Neutrophil (primary cell): Measurements from ENCODE around the gene GPR161.

Source experiments
- H3K27ac ChIP-seq: fragments of 200-600 bp; sonication (generic); 2 replicates; pipeline ENCODE4 v1.5.1; 2016; ENCODE audit warnings: mild to moderate bottlenecking, moderate library complexity
- H3K27me3 ChIP-seq: fragments of 200-600 bp; sonication (generic); 2 replicates; pipeline ENCODE4 v1.6.0; 2016; ENCODE audit warnings: mild to moderate bottlenecking
- H3K36me3 ChIP-seq: fragments of 200-600 bp; sonication (generic); 2 replicates; pipeline ENCODE4 v1.5.1; 2017
- H3K4me1 ChIP-seq, 2 experiments: fragments of 200-600 bp in 1 of 2; sonication (generic) in 1 of 2; 1 replicate in 1 of 2; 2 replicates in 1 of 2; pipeline versions ENCODE4 v1.5.1 to v1.6.1; 2013 to 2016; ENCODE audit warnings: low read depth in 1 of 2, low read length in 1 of 2, mild to moderate bottlenecking in 1 of 2, moderate library complexity in 1 of 2; ENCODE audit not compliant: control insufficient read depth in 1 of 2, insufficient read depth in 1 of 2
- H3K4me3 ChIP-seq, 2 experiments: fragments of 200-600 bp in 1 of 2; sonication (generic) in 1 of 2; 1 replicate in 1 of 2; 2 replicates in 1 of 2; pipeline ENCODE4 v1.5.1; 2013 to 2016; ENCODE audit warnings: low read depth in 1 of 2, low read length in 1 of 2, mild to moderate bottlenecking in 1 of 2, moderate library complexity in 1 of 2
- H3K9me3 ChIP-seq: fragments of 200-600 bp; sonication (generic); 2 replicates; pipeline ENCODE4 v1.5.1; 2016
- TF ChIP-seq, protein P1 (sequence below): fragments of 200-600 bp; sonication (generic); IDR thresholded peaks from 2 replicates; pipeline ENCODE4 v1.5.1; 2016; ENCODE audit warnings: antibody characterized with exemption

GPR161 gene

GRCh38 chr1:168098534-168099320 is 38.0 kb downstream of the GPR161 start:
- TF ChIP-seq, protein P1, sequence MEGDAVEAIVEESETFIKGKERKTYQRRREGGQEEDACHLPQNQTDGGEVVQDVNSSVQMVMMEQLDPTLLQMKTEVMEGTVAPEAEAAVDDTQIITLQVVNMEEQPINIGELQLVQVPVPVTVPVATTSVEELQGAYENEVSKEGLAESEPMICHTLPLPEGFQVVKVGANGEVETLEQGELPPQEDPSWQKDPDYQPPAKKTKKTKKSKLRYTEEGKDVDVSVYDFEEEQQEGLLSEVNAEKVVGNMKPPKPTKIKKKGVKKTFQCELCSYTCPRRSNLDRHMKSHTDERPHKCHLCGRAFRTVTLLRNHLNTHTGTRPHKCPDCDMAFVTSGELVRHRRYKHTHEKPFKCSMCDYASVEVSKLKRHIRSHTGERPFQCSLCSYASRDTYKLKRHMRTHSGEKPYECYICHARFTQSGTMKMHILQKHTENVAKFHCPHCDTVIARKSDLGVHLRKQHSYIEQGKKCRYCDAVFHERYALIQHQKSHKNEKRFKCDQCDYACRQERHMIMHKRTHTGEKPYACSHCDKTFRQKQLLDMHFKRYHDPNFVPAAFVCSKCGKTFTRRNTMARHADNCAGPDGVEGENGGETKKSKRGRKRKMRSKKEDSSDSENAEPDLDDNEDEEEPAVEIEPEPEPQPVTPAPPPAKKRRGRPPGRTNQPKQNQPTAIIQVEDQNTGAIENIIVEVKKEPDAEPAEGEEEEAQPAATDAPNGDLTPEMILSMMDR = no peak
- H3K4me3 ChIP-seq = no peak overlapping the region
- H3K27me3 ChIP-seq = no peaks in the 10 kb centered on the region
- no peak overlapping the region for H3K27ac ChIP-seq
- no peaks in the 10 kb centered on the region for H3K4me1 ChIP-seq
- H3K9me3 ChIP-seq = no peaks in the 10 kb centered on the region
- no peaks in the 10 kb centered on the region for H3K36me3 ChIP-seq

GRCh38 chr1:168097921-168098528 is 38.7 kb downstream of the GPR161 start:
- TF ChIP-seq, protein P1 = no peak
- Histone ChIP-seq H3K27ac (no peak overlapping the region), H3K9me3 (no peaks in the 10 kb centered on the region), H3K36me3 (no peaks in the 10 kb centered on the region), H3K27me3 (no peaks in the 10 kb centered on the region), H3K4me3 (no peak overlapping the region), H3K4me1 (no peaks in the 10 kb centered on the region)

- no peak overlapping the region for H3K27ac ChIP-seq
- no peaks in the 10 kb centered on the region for H3K36me3 ChIP-seq
- H3K4me3 ChIP-seq = no peak overlapping the region
- H3K4me1 ChIP-seq = no peaks in the 10 kb centered on the region
- no peaks in the 10 kb centered on the region for H3K9me3 ChIP-seq
- TF ChIP-seq, protein P1 = no peak
- no peaks in the 10 kb centered on the region for H3K27me3 ChIP-seq
Observed at GRCh38 chr1:168096296-168097165, 40.2 kb downstream of the GPR161 start.

DNA sequence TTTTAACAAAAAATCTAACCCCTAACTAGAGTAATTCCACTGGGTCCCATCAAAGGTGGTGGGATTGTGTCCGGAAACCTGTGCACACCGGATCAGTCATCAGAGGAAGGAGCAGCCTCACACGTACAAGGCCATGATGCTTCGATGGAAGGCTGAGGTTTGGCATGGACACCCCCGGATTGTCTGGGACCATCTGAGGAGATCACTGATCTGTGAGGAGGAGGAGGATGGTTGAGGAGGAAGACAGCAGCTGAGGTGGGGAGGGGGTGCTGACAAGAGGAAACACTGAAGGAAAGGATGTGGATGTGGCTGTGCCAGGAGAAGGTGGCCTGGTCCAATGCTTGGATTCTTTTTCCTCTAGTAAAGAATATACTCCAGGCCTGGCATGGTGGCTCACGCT is 41.3 kb downstream of the GPR161 start:
- TF ChIP-seq, protein P1 = no peak
- H3K4me3 ChIP-seq = no peak overlapping the region
- no peaks in the 10 kb centered on the region for H3K36me3 ChIP-seq
- H3K27ac ChIP-seq = no peak overlapping the region
- H3K27me3 ChIP-seq = no peaks in the 10 kb centered on the region
- no peaks in the 10 kb centered on the region for H3K4me1 ChIP-seq
- no peaks in the 10 kb centered on the region for H3K9me3 ChIP-seq

GRCh38 chr1:168093616-168094015 is 43.1 kb downstream of the GPR161 start:
- no peaks in the 10 kb centered on the region for H3K4me1 ChIP-seq
- H3K27me3 ChIP-seq = no peaks in the 10 kb centered on the region
- no peaks in the 10 kb centered on the region for H3K9me3 ChIP-seq
- TF ChIP-seq, protein P1 = no peak
- H3K4me3 ChIP-seq = no peak overlapping the region
- no peak overlapping the region for H3K27ac ChIP-seq
- H3K36me3 ChIP-seq = no peaks in the 10 kb centered on the region
